Measurements from ENCODE around the gene IL1RN.

Gene IL1RN

DNA sequence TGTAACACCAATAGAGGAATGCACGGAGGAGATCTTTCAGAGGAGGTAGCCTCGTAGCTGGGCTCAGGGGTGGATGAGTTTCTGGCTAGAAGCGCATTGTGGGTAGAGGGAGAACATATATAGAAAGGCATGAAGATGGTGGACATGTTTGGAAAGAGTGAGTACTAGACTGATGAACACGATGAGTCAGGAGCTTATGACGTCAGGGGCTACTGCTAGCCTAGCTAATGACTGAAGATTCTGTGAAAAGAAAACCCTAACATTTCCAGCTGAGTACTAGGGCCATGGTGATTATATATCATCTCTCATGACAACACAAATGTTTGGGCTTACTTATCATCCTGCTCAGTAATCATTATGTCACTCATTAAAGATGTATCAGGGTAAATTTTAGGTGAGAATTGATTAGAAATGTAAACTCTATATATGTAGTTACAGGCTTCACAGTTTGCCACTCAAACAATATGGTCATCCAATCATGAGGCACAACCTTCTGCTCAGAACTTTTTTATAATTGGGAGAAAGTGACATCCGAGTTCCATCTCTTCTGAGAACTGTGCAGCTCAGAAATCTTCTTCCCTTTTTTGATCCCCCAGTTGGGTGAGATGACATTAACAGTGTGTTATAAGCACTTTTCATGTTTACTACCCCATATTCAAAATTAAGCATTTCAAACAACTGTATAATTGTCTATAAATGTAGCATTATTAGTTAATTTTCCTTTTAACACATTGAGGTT is 22.2 kb upstream of the IL1RN start:
- Histone ChIP-seq H3K4me1 (ENCODE audit: control insufficient read depth in 1 of 2, insufficient read depth in 2 of 2, low read length in 2 of 2) (no peaks in the 10 kb centered on the region), H3K27me3 (ENCODE audit: low read depth, low read length) (no peaks in the 10 kb centered on the region), H3K27ac (ENCODE audit: low read length) (no peak overlapping the region), H3K4me3 (ENCODE audit: low read depth in 1 of 2, low read length in 2 of 2) (no peak overlapping the region), H3K9me3 (ENCODE audit: control insufficient read depth in 1 of 2, low read length in 2 of 2) (peaks cover 0 to 3% of the 10 kb centered on the region in 2 donors), H3K36me3 (ENCODE audit: control insufficient read depth in 1 of 2, insufficient read depth in 2 of 2, low read length in 2 of 2) (no peaks in the 10 kb centered on the region)

DNA sequence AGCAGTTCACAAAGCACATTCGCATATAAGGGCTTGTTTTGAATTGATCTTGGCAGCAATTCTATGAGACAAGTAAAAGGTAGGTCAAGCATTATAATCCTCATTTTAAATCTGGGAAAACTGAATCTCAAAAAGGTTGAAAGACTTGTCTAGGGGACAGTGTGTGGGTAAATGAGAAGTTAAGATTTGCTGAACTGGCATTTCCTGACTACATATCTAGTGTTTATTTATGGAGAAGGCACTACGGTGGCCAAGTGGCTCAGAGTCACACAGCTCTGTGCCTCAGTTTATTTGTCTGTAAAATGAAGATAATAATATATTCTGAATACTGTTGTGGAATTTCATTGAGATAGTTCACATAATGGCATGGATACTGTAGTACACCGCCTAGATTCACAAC is 16.3 kb upstream of the IL1RN start:
- no peaks in the 10 kb centered on the region for H3K27me3 ChIP-seq (ENCODE audit: low read depth, low read length)
- no peaks in the 10 kb centered on the region for H3K4me1 ChIP-seq (ENCODE audit: control insufficient read depth in 1 of 2, insufficient read depth in 2 of 2, low read length in 2 of 2)
- no peak overlapping the region for H3K27ac ChIP-seq (ENCODE audit: low read length)
- H3K9me3 ChIP-seq (ENCODE audit: control insufficient read depth in 1 of 2, low read length in 2 of 2) = no peaks in the 10 kb centered on the region
- no peak overlapping the region for H3K4me3 ChIP-seq (ENCODE audit: low read depth in 1 of 2, low read length in 2 of 2)
- H3K36me3 ChIP-seq (ENCODE audit: control insufficient read depth in 1 of 2, insufficient read depth in 2 of 2, low read length in 2 of 2) = no peaks in the 10 kb centered on the region

DNA sequence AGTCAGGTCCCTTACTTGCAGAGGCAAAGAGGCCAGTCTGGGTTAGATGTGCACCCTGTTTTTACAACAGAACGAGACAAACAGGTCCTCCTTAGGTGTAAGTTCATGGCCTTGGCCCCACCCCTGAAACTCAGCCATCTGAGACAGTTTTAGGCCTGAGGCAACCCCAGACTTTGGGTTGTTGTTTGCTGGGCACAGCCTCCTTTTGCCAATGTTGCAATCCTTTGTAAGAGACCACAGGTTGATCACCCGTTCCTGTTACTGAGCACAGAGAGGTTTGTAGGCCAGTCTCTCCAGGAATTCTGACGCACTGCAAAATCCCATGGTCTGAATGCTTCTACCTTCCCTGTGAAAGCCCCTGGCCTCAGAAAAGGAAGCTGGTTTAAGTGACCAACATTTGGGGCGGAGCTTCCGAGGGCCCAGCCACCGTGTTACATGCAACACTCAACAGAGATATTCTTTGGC is 15.5 kb upstream of the IL1RN start:
- no peaks in the 10 kb centered on the region for H3K36me3 ChIP-seq (ENCODE audit: control insufficient read depth in 1 of 2, insufficient read depth in 2 of 2, low read length in 2 of 2)
- no peaks in the 10 kb centered on the region for H3K4me1 ChIP-seq (ENCODE audit: control insufficient read depth in 1 of 2, insufficient read depth in 2 of 2, low read length in 2 of 2)
- no peaks in the 10 kb centered on the region for H3K27me3 ChIP-seq (ENCODE audit: low read depth, low read length)
- H3K27ac ChIP-seq (ENCODE audit: low read length) = no peak overlapping the region
- no peaks in the 10 kb centered on the region for H3K9me3 ChIP-seq (ENCODE audit: control insufficient read depth in 1 of 2, low read length in 2 of 2)
- H3K4me3 ChIP-seq (ENCODE audit: low read depth in 1 of 2, low read length in 2 of 2) = no peak overlapping the region

DNA sequence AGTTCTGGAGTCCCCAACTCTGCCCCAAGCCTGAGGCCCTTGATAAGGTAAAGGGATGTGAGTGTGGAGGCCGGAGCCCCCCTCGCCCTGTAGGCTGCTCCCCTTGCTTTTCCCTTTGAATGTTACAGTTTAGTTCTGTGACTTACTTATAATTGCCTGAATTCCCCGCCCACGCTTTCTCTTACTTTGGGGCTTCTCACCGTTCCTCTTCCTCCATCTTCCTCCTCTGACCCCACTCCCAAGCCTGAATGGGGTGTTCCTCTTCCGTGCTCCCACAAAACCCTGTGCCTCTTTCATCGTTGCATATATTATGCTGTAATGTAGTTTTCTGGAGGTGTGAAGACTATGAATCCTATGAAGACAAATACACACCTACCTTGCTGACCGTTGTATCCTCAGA is 15.0 kb upstream of the IL1RN start:
- H3K36me3 ChIP-seq (ENCODE audit: control insufficient read depth in 1 of 2, insufficient read depth in 2 of 2, low read length in 2 of 2) = no peaks in the 10 kb centered on the region
- H3K9me3 ChIP-seq (ENCODE audit: control insufficient read depth in 1 of 2, low read length in 2 of 2) = no peaks in the 10 kb centered on the region
- no peak overlapping the region for H3K27ac ChIP-seq (ENCODE audit: low read length)
- H3K27me3 ChIP-seq (ENCODE audit: low read depth, low read length) = no peaks in the 10 kb centered on the region
- H3K4me3 ChIP-seq (ENCODE audit: low read depth in 1 of 2, low read length in 2 of 2) = no peak overlapping the region
- no peaks in the 10 kb centered on the region for H3K4me1 ChIP-seq (ENCODE audit: control insufficient read depth in 1 of 2, insufficient read depth in 2 of 2, low read length in 2 of 2)

DNA sequence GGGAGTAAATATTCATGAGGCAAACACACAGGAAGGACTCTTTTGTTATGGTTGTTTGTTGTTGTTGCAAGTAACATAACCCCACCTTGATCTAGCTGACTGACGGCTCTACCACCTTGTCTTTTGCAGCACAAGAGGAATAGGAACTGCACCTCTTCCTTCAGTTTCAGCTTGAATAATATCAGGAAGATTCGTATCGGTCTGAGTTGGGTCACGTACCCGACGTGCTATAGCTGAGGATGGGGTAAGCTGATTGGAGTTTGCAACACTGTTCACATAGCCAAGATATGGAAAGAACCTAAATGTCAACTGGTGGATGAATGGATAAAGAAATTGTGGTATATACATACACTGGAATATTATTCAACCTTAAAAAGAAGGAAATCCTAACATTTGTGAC is 14.5 kb upstream of the IL1RN start:
- Histone ChIP-seq H3K4me1 (ENCODE audit: control insufficient read depth in 1 of 2, insufficient read depth in 2 of 2, low read length in 2 of 2) (no peaks in the 10 kb centered on the region), H3K4me3 (ENCODE audit: low read depth in 1 of 2, low read length in 2 of 2) (no peak overlapping the region), H3K27me3 (ENCODE audit: low read depth, low read length) (no peaks in the 10 kb centered on the region), H3K36me3 (ENCODE audit: control insufficient read depth in 1 of 2, insufficient read depth in 2 of 2, low read length in 2 of 2) (no peaks in the 10 kb centered on the region), H3K27ac (ENCODE audit: low read length) (no peak overlapping the region), H3K9me3 (ENCODE audit: control insufficient read depth in 1 of 2, low read length in 2 of 2) (no peaks in the 10 kb centered on the region)

DNA sequence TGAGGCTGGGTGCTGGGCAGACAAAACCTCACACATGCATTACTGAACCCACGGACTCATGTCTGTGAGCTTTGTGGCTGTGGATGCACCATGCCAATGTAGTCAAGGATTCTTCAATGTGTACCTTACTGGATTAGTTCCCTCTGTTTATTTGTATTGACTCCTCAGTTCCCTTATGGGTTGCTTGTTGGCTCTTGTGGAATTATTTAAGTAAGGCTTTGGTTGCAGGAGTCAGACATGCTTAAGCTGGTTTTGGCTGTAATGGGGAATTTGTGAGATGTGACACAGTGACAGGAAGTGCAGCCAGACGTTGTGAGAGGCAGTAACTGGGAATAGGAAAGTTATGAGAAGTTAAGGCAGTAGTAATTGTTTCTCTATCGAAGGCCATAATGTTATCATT is 13.6 kb upstream of the IL1RN start:
- Histone ChIP-seq H3K27me3 (ENCODE audit: low read depth, low read length) (no peaks in the 10 kb centered on the region), H3K4me3 (ENCODE audit: low read depth in 1 of 2, low read length in 2 of 2) (no peak overlapping the region), H3K36me3 (ENCODE audit: control insufficient read depth in 1 of 2, insufficient read depth in 2 of 2, low read length in 2 of 2) (no peaks in the 10 kb centered on the region), H3K9me3 (ENCODE audit: control insufficient read depth in 1 of 2, low read length in 2 of 2) (no peaks in the 10 kb centered on the region), H3K27ac (ENCODE audit: low read length) (no peak overlapping the region), H3K4me1 (ENCODE audit: control insufficient read depth in 1 of 2, insufficient read depth in 2 of 2, low read length in 2 of 2) (no peaks in the 10 kb centered on the region)

DNA sequence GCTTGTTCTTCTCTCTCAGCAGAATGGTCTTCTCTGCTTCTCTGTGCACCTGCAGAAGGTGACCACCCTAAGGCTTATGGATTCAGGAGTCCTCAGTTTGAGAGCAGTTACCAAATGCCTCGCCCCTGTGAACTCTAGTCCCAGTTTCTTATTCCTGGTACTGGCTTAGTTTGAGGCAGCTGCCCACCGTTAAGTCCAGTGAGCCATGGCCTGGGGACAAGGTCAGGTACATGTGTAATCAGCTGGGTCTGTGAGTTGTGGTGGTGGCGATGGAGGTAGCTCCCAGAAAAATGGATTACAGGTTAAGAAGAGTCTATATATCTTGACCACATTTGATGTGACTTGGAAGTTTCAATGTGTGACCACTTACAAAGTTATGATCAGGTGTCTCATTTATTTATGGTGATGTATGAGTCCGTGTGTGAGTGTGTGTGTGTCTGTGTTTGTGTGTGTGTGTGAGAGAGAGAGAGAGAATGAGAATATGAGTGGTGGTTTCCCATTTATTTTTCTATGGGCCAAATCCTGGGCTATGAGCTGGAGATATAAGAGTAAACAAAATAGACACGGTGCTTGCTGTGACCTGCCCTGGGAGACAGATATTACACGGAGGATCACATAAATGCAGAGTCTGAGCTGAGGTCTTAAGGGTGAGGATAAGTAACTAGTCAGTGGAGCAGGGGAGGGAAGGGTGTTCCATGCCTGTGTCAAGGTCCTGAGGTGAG is 13.0 kb upstream of the IL1RN start:
- H3K9me3 ChIP-seq (ENCODE audit: control insufficient read depth in 1 of 2, low read length in 2 of 2) = no peaks in the 10 kb centered on the region
- H3K27ac ChIP-seq (ENCODE audit: low read length) = no peak overlapping the region
- no peaks in the 10 kb centered on the region for H3K4me1 ChIP-seq (ENCODE audit: control insufficient read depth in 1 of 2, insufficient read depth in 2 of 2, low read length in 2 of 2)
- no peak overlapping the region for H3K4me3 ChIP-seq (ENCODE audit: low read depth in 1 of 2, low read length in 2 of 2)
- H3K36me3 ChIP-seq (ENCODE audit: control insufficient read depth in 1 of 2, insufficient read depth in 2 of 2, low read length in 2 of 2) = no peaks in the 10 kb centered on the region
- no peaks in the 10 kb centered on the region for H3K27me3 ChIP-seq (ENCODE audit: low read depth, low read length)

DNA sequence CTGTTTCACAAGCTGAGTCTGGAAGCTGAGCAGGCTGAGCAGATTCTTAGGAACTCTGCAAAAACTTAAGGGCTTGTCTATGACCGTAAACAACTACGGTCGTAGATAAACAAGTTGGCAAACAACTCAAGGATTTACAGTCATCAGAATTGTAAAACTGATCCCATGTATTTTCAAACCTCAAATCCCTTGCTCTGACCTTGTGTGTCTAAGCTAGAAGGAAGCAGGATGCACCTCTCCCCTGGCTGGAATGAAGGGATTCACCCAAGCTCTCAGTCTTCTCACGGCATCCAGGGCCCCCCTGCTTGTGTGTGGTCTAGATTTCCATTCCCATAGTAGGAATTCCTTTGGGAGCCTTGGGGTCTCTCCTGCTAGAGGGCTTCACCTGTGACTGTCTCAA is 12.4 kb upstream of the IL1RN start:
- no peak overlapping the region for H3K4me3 ChIP-seq (ENCODE audit: low read depth in 1 of 2, low read length in 2 of 2)
- H3K36me3 ChIP-seq (ENCODE audit: control insufficient read depth in 1 of 2, insufficient read depth in 2 of 2, low read length in 2 of 2) = no peaks in the 10 kb centered on the region

DNA sequence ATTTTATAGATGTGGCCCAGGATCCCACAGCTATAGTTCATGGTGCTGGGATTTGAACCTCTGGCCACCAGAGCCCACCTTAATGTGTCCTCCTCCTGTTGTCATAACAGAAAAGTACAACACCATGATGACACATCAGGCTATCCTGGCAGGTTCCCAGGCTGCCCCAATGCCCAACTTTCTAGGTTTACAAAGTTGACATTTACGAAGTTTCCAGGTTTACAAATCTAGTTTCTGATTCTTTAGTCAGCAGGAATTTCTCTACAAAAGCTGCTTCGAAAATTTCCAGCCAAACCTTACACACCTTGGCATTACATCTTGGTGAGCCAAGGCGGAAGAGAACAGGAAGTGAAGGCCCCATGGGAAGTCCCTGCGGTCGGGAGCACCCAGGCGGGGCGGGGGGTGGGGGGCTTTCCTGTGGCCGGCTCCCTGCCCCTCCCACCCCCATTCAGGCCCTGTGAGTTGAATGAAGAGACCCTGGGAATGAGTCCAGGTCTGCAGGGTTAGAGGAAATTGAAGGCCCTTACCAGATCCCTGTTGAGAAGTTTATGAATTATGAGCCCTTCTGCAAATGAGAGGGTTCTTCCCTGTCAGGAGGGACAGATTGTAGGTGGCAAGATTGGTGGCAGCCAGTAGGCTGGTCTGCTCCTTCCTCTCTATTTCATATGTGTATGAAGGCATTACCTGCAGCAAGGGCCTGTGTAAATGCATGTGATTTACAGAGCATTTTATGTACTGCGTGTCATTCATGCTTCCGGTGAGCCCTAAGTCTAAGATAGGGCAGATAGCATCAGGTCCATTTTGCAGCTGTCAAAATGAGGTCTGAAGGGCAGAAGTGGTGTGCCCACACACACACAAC is 11.1 kb upstream of the IL1RN start:
- Histone ChIP-seq H3K9me3 (ENCODE audit: control insufficient read depth in 1 of 2, low read length in 2 of 2) (no peaks in the 10 kb centered on the region), H3K4me3 (ENCODE audit: low read depth in 1 of 2, low read length in 2 of 2) (no peak overlapping the region)

More for the DNA sequence above, 12.4 kb upstream of the IL1RN start:
- no peaks in the 10 kb centered on the region for H3K4me1 ChIP-seq (ENCODE audit: control insufficient read depth in 1 of 2, insufficient read depth in 2 of 2, low read length in 2 of 2)
- H3K27ac ChIP-seq (ENCODE audit: low read length) = no peak overlapping the region
- no peaks in the 10 kb centered on the region for H3K27me3 ChIP-seq (ENCODE audit: low read depth, low read length)
- no peaks in the 10 kb centered on the region for H3K9me3 ChIP-seq (ENCODE audit: control insufficient read depth in 1 of 2, low read length in 2 of 2)

DNA sequence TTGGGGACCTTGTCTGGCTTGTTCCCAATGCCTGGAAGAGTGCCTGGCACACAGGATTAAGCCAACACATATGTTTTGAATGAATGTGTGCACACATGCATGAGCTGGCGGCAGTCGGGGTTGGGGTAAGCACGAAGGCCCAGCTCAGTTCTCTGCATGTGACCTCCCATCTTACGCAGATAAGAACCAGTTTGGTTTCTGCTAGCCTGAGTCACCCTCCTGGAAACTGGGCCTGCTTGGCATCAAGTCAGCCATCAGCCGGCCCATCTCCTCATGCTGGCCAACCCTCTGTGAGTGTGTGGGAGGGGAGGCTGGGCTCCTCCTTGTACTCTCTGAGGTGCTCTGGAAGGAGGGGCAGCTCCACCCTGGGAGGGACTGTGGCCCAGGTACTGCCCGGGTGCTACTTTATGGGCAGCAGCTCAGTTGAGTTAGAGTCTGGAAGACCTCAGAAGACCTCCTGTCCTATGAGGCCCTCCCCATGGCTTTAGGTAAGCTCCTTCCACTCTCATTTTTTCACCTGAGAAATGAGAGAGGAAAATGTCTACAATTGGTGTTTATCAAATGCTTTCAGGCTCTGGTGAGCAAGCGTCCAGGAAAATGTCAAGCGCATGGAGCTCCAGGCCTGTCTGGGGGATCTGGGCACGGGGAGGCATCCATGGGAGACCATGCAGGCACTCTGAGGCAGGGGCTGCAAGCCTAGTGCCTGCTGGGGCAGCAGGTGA is 9.7 kb upstream of the IL1RN start:
- Histone ChIP-seq H3K27ac (ENCODE audit: low read length) (peak overlapping the region; percentile 21), H3K9me3 (ENCODE audit: control insufficient read depth in 1 of 2, low read length in 2 of 2) (no peaks in the 10 kb centered on the region), H3K36me3 (ENCODE audit: control insufficient read depth in 1 of 2, insufficient read depth in 2 of 2, low read length in 2 of 2) (no peaks in the 10 kb centered on the region), H3K4me1 (ENCODE audit: control insufficient read depth in 1 of 2, insufficient read depth in 2 of 2, low read length in 2 of 2) (no peaks in the 10 kb centered on the region), H3K27me3 (ENCODE audit: low read depth, low read length) (no peaks in the 10 kb centered on the region), H3K4me3 (ENCODE audit: low read depth in 1 of 2, low read length in 2 of 2) (no peak overlapping the region)

More for the DNA sequence above, 11.1 kb upstream of the IL1RN start:
- H3K36me3 ChIP-seq (ENCODE audit: control insufficient read depth in 1 of 2, insufficient read depth in 2 of 2, low read length in 2 of 2) = no peaks in the 10 kb centered on the region
- H3K4me1 ChIP-seq (ENCODE audit: control insufficient read depth in 1 of 2, insufficient read depth in 2 of 2, low read length in 2 of 2) = no peaks in the 10 kb centered on the region
- no peaks in the 10 kb centered on the region for H3K27me3 ChIP-seq (ENCODE audit: low read depth, low read length)
- no peak overlapping the region for H3K27ac ChIP-seq (ENCODE audit: low read length)

DNA sequence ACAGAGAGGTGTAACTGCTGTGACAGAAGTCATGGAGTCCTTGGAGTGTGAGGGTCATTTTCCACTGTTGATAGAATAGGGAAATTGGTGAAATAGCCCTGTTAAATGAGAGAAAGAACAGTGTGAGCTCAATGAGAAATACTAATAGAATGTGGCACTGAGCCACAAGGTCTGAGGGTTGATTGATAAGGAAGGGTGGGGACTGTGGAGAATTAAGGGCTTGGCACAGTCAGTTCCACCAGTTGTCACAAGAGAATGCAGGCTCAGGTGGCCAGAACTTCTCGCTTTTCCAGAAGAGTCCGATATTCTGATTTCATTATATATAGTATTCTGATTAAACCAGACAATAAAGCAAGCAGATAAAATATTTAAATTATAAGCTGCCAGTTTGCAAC is 9.1 kb upstream of the IL1RN start:
- Histone ChIP-seq H3K4me3 (ENCODE audit: low read depth in 1 of 2, low read length in 2 of 2) (no peak overlapping the region), H3K4me1 (ENCODE audit: control insufficient read depth in 1 of 2, insufficient read depth in 2 of 2, low read length in 2 of 2) (no peaks in the 10 kb centered on the region), H3K27ac (ENCODE audit: low read length) (no peak overlapping the region), H3K27me3 (ENCODE audit: low read depth, low read length) (no peaks in the 10 kb centered on the region), H3K36me3 (ENCODE audit: control insufficient read depth in 1 of 2, insufficient read depth in 2 of 2, low read length in 2 of 2) (no peaks in the 10 kb centered on the region), H3K9me3 (ENCODE audit: control insufficient read depth in 1 of 2, low read length in 2 of 2) (no peaks in the 10 kb centered on the region)
